Measurements from ENCODE around the gene USHBP1. TPM values are rescaled to one million over a fixed set of nuclear protein-coding genes. Genes with fewer than 3 reads are reported as not detected.

Gene USHBP1
- total RNA-seq, 4 donors from 2014 or later: 1.6 to 11.6 (median 2.5) TPM

- no peaks in the 10 kb centered on the region for H3K27me3 ChIP-seq
- TF ChIP-seq CTCF (IDR thresholded peaks at IDR 0.05) (no peak), POLR2A (IDR thresholded peaks at IDR 0.05) (no peak)
- no peak for DNase-seq
- H3K27ac ChIP-seq: no peak overlapping the region
- no peaks in the 10 kb centered on the region for H3K9me3 ChIP-seq
- H3K4me3 ChIP-seq: no peak overlapping the region
- no peaks in the 10 kb centered on the region for H3K36me3 ChIP-seq
- H3K4me1 ChIP-seq: no peaks in the 10 kb centered on the region
Measured at GRCh38 chr19:17262557-17262956, 2.0 kb downstream of the USHBP1 start.

GRCh38 chr19:17260842-17261325 is 3.7 kb downstream of the USHBP1 start:
- no peak overlapping the region for H3K27ac ChIP-seq
- peak; percentile 80 to 94 (median 90) for DNase-seq

GRCh38 chr19:17259934-17260333 is 4.6 kb downstream of the USHBP1 start:
- TF ChIP-seq POLR2A (IDR thresholded peaks at IDR 0.05): no peak
- no peak for TF ChIP-seq CTCF (IDR thresholded peaks at IDR 0.05)
- H3K27ac ChIP-seq: no peak overlapping the region

More at GRCh38 chr19:17260842-17261325, 3.7 kb downstream of the USHBP1 start:
- no peaks in the 10 kb centered on the region for H3K36me3 ChIP-seq
- H3K4me3 ChIP-seq: no peak overlapping the region
- no peaks in the 10 kb centered on the region for H3K27me3 ChIP-seq
- H3K4me1 ChIP-seq: no peaks in the 10 kb centered on the region
- H3K9me3 ChIP-seq: no peaks in the 10 kb centered on the region
- TF ChIP-seq POLR2A (IDR thresholded peaks at IDR 0.05): no peak
- peak; percentile 87 to 92 (median 89) for TF ChIP-seq CTCF (IDR thresholded peaks at IDR 0.05)

GRCh38 chr19:17259118-17259780 is 5.3 kb downstream of the USHBP1 start:
- H3K4me3 ChIP-seq: no peak overlapping the region
- H3K9me3 ChIP-seq: no peaks in the 10 kb centered on the region
- no peak for DNase-seq
- H3K36me3 ChIP-seq: no peaks in the 10 kb centered on the region
- H3K4me1 ChIP-seq: no peaks in the 10 kb centered on the region
- H3K27me3 ChIP-seq: no peaks in the 10 kb centered on the region
- no peak for TF ChIP-seq POLR2A (IDR thresholded peaks at IDR 0.05)
- TF ChIP-seq CTCF (IDR thresholded peaks at IDR 0.05): no peak
- H3K27ac ChIP-seq: no peak overlapping the region

More at GRCh38 chr19:17259934-17260333, 4.6 kb downstream of the USHBP1 start:
- H3K36me3 ChIP-seq: no peaks in the 10 kb centered on the region
- H3K4me1 ChIP-seq: no peaks in the 10 kb centered on the region
- no peak for DNase-seq
- no peaks in the 10 kb centered on the region for H3K27me3 ChIP-seq
- H3K4me3 ChIP-seq: no peak overlapping the region
- no peaks in the 10 kb centered on the region for H3K9me3 ChIP-seq

- no peaks in the 10 kb centered on the region for H3K4me1 ChIP-seq
- H3K27ac ChIP-seq: no peak overlapping the region
- no peak for DNase-seq
- no peak overlapping the region for H3K4me3 ChIP-seq
- no peak for TF ChIP-seq CTCF (IDR thresholded peaks at IDR 0.05)
- no peak for TF ChIP-seq POLR2A (IDR thresholded peaks at IDR 0.05)
- H3K9me3 ChIP-seq: no peaks in the 10 kb centered on the region
- H3K27me3 ChIP-seq: no peaks in the 10 kb centered on the region
- H3K36me3 ChIP-seq: no peaks in the 10 kb centered on the region
Measured at GRCh38 chr19:17256130-17256529, 8.4 kb downstream of the USHBP1 start.

Measured in Peyer's patch (tissue), 4 donors.